Stimulated activated CD4-positive, alpha-beta T cell treated with anti-CD3 and anti-CD28 coated beads, Interleukin-1b, Interleukin-23, amount 100 ng/mL, for 24 hours (primary cell): ENCODE results near the gene CAMK2A.

Experiments used
- DNase-seq, 4 experiments: peaks; one replicate each; pipeline ENCODE4 v3.0.0-alpha.2; 2020; ENCODE audit warnings: low read depth in 4 of 4, low spot score in 1 of 4

Gene CAMK2A

DNA sequence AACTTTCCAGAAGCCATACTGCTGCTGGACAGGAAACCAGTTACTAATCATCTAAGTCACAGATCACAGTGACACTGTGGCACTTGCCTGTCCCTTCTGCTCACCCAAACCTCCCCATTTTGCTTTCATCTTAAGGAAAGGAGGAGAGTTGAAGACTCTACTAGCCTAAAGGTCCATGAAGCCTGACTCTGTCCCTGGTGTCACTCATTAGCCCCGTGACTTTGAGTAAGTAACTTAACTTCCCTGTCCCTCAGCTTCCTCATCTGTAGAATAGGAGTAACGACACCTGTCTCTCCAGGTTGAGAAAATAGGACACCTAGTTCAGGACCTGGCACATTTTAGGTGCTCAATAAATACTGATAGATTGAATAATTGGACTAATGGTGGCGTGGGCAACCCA, 100.2 kb downstream of the CAMK2A start:
- no peak for DNase-seq

DNA sequence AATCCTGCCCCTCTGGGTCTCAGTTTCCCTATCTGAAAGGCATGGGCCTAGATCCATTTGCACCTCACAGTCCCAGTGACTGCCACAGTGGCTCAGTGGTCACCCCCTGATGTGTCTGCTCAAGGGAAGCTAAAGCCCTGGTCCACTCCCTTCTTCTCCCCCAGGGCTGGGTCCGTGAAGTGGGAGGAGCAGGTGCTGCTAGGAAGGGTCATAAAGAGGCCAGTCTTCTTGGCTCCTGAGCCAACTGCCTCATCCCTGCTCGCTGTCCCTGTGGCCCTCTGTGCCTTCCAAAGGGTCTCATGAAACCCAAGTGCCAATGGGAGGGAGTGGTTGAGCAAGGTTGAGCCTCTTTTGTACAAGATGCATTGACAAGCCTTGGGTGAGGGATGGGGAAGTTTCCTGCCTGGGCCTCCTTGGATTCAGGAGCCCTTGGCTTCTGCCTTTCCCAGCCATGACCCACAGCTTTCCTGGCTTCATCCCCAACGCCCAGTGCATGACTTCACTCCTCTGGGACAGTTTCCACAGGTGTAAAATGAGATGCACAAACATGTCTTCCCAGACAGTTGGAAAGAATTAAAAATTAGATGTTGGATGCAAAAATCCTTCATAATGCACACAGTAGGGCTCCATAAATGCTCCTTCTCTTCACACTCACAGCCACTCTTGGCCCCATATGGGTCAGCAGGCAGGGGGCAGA, 101.3 kb downstream of the CAMK2A start:
- no peak for DNase-seq

DNA sequence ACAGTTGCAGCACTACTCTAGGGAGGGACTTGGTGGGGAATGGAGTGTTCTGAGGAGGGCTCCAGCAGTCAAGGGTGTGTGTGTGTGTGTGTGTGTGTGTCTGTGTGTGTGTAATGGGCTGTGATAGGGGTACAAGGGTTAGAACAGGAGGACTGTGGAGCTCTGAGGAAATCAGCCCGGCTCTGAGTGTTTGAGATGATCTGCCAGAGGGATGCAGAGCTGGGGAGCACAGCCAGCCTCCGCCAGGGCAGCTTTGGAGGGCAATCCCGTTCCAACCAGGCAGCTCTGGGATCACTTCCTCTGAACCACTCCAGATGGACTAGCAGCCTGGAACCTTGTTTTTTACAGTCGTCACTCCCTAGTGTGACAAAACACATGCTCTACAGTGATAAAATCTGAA, 102.7 kb downstream of the CAMK2A start:
- no peak for DNase-seq

DNA sequence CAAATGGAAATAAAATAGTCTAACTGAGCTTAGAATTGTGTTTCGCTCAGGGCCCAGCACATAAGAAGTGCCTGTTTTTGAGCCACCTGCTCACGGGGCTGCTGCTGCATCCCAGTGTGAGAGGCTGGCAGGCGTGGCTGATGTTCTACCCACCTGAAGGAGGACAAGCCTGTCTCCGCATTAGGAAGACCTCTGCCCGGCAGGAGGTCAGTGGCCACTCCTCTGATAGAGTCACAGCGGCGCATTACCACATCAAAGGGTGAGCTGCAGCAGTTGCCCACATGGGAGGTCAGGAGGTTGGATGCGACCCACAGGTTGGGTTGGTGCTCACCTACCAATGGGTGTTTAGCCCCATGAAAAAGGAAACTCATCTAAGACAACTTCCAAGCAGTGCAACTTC, 103.4 kb downstream of the CAMK2A start:
- no peak for DNase-seq

DNA sequence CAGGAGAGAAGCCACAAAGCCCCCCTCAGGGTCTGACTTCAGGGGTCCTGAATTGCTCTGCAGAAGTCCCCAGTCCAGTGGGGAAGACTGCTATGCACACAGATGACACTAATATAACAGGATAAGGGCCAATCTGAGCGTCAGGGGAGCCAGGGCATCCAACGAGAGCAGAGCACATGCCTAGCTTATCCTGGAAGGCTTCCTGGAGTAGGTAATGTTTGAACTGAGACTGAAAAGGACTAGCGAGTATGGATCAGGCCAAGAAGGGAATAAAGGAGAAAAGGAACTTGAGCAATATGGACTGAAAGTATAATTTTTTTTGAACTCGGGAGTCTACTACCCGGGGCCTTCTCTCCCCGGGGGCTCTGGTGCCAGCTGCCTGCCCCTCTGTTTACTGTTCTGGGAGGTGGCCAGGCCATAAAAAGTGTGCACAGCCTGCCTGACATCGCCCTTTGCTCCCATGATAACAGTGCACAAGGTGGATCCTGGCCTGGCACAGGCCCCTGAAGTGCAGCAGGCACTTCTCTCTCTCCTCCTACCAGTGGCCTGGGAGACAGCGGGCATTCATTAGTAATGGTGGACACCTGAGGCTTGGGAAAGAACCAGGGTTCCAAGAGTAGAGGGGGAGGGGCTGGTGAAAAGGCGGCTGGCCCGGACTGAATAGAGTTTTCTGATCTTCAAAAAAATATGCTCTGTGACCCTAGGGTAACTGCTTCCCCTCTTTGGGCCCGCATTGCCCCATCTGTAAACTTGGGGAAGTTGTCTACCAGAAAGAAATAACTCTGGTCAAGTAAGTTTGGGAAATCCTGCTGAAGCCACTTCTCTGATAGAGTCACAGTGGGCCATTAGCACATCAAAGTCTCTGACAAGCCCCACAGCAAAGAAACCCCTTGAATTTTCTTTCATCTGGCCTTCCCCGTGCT, 104.3 kb downstream of the CAMK2A start:
- DNase-seq, result no peak

DNA sequence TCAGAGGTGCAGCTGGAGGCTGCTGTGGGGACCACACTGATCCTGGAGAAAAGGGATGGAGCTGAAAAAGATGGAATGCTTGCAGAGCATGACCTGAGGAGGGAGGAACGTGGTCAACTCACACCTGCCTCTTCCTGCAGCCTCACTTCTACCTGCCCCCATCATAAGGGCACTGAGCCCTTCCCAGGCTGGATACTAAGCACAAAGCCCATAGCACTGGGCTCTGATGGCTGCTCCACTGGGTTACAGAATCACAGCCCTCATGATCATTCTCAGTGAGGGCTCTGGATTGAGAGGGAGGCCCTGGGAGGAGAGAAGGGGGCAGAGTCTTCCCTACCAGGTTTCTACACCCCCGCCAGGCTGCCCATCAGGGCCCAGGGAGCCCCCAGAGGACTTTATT, 105.6 kb downstream of the CAMK2A start:
- DNase-seq, result no peak

DNA sequence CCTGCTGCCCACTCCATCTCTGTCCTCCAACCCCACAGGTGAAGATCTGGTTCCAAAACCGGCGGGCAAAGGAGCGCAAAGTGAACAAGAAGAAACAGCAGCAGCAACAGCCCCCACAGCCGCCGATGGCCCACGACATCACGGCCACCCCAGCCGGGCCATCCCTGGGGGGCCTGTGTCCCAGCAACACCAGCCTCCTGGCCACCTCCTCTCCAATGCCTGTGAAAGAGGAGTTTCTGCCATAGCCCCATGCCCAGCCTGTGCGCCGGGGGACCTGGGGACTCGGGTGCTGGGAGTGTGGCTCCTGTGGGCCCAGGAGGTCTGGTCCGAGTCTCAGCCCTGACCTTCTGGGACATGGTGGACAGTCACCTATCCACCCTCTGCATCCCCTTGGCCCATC, 106.1 kb downstream of the CAMK2A start:
- DNase-seq, result no peak

DNA sequence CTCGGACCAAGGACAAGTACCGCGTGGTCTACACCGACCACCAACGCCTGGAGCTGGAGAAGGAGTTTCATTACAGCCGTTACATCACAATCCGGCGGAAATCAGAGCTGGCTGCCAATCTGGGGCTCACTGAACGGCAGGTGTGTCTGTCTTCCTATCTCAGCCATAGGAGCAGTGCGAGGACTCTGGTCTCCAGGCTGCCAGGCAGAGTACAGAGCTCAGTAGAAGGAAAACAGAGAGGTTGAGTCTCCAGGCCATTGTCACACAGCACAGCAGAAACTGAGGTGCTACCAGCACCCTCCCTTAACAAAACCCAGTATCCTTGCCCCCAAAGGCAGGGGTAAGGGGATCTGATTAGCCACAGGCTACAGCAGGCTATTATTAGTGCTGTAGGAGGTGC, 106.8 kb downstream of the CAMK2A start:
- DNase-seq, result no peak

DNA sequence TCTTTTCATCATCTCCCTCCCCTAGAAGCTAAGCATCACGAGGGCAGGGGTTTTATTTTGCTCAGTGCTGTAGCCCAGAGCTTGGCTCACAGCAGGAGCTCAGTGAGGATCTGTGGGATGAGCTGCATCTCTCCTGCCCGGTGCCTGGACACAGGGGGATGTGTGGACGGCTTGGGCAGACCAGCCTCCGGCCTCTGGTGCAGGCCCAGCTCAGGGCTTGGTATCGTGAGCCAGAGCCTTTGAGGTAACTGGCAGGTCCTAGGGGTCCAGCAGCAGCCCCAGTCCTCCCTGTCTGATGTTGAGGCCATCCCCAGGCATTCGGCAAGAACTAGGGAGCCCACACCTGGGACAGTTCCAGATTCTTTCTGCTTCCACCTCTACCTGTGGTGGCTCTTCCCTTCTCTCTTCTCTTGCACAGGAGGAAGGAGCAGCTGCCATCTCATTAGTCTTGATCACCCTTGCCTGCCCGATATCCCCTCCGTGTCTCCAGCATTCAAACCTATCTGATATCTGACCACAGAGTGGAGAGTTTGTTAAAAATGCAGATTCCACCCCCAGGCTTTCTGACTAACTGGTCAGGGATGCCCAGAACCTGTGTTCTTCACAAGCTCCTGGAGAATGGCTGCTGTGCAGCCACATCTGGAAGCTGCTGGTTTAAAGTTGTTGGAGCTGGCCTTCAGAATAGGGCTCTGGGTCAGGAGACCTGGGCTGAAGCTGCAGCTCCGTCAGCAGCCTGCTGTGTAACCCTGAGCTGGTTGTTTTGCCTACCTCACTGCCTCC, 107.6 kb downstream of the CAMK2A start:
- DNase-seq, result no peak

DNA sequence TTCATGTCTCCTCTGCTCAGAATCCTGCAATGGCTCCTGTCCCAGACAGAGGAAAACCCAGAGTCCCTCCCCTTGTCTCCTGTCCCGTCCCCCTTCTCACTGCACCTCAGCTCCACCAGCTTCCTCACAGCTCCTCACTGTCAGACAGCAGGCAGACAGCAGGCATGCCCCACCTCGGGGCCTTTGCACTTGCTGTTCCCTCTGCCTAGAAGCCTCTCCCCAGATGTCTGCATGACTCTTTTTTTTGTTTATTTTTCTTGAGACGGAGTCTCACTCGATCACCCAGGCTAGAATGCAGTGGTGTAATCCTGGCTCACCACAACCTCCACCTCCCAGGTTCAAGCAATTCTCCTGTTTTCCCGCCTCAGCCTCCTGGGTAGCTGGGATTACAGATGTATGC, 108.5 kb downstream of the CAMK2A start:
- no peak for DNase-seq

DNA sequence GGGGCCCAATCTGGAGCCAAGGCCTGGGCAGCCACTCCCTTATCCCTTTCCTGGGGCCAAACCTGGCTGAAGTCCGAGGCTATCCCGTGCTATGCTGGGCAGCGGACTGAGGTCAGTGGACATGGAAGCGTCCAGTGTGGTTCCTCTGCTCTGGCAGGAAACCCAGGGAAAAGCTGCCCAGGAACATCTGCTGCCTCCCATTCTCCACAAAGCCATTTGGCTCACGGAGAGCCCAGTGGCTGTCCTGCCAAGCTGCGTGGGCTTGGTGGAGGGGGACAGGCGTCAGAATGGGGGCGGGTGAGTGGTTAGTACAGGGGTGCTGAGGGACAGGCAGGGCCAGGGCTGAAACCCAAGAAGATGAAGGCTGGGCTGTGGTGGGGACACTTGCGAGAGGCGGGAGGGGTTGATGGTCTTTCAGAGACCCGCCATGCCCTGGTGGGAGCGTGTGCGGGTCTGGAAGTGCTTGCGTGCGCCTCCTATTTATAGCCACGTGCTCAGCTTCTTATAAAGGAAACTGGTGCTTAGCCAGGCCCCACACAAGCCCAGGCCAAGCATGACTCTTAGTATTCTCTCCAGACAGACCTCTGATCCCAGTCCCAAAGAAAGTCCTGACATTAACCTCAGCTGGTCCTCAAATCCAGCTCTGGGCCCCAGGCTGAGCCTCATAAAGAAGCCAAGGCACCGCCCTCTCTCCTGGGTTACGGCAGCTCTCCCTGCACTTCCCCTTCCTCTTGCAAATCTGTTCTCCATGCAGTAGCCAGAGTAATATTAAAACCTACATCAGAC, 109.1 kb downstream of the CAMK2A start:
- DNase-seq, result no peak

DNA sequence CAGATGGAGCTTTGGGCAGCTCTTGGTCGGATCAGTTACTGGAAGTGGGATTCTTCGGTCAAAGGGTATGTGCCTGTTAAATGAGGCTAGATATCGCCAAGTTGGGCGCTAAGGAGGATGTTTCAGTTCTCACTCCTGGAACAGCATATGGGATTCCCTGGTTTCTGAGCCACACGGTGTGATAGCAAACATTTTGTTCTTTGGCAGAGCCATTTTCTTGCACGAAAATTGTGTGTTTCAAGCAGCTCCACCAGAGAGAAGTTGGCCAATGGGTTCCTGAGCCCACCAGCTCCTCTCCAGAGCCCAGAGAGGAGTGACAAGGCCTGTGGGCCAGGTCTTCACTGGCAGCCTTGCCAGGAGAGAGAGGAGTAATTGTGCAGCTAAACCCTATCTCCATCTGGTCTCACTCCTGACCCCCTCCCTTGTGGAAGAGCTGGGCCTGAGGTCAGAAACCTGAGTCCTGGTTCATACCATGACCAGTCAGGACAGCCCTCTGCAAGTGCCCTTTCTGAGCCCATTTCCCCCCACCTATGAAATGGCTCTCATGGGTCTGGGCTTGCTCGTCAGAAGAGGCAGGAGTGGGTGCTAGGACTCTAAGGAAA, 110.5 kb downstream of the CAMK2A start:
- no peak for DNase-seq

DNA sequence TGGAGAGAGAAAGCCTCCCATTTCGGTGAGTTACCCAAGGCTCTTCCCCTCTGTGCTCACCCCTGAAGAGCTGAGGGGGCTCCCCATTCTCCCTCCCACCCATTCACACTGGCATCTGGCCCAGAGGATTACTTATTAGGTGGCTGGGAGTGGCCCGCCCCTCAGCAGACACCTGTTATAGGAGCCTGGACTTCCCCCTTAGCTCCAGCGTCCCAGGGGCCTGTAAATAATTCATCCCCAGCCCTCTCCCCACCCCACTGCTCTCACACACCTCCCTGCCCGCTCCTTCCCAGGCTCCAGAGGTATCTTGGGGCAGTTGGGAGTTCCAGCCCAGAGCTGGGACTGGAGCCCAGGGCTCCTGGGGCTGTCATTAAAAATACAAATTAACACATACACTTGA, 111.3 kb downstream of the CAMK2A start:
- DNase-seq, result no peak

DNA sequence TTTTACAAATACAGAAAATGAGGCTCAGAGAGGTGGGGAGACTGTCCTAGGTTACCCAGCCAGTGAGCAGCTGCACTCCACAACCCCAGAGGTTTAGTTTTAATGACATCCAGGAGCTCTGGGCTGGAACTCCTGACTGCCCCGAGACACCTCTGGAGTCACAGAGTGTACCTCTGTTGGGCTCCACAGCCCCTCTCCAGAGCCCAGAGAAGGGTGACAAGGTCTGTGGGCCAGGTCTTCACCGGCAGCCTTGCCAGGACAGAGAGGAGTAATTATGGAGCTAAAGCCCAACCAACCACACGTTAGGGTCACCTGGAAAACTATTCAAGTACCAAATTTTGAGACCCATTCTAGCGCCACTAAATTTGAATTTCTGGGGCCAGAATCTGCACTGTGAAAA, 111.9 kb downstream of the CAMK2A start:
- DNase-seq, result no peak

DNA sequence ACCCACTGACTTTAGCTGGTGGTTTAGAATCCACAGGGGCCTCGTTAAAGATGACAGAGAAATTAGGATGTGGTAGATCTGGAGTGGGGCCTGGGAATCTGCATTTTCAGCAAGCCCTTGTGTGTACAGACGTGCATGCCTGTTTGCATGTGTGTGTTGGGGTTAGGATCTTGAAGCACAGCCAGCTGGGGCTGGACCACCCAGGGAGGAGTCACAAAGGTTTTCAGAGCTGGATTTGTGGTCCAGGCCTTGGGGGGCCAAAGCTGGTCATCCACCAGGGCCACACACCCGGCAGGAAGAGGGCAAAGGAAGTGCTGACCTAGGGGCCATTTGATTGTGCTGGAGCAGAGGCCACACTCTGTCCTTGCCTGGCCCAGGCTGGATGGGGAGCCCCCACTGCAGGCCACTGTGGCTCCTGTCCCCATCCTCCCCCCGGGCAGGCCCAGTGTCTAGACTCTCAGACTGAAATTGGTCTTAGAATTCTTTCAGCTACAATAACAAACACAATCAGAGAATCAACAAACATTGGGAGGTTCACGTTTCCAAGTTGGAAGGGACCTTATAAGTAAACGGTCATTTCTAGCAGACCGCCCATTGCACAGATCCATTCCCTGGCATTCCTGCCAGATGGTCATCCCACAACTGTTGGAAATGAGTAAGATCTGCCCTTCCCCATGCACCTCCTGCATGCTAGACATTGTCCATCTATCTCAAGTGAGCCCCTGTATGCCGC, 112.7 kb downstream of the CAMK2A start:
- no peak for DNase-seq

DNA sequence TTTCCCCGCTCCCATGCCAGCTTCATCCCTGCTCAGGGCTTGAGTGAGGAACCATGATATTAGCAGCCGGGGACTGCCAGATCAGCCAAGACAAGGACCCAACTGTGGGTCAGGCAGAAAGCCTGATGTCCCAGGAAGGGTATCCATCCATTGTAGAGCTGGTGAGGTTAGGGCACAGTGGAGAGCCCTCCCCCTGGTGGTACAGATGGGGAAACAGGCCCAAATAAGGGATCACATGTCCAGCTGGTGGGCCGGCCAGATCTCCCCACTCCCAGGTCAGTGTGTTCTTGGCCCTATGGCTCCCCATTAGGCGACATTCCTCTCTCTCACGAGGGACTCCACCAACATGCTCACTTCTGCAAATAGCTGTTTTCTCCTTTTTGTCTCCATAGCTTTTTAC, 114.0 kb downstream of the CAMK2A start:
- DNase-seq, result no peak

DNA sequence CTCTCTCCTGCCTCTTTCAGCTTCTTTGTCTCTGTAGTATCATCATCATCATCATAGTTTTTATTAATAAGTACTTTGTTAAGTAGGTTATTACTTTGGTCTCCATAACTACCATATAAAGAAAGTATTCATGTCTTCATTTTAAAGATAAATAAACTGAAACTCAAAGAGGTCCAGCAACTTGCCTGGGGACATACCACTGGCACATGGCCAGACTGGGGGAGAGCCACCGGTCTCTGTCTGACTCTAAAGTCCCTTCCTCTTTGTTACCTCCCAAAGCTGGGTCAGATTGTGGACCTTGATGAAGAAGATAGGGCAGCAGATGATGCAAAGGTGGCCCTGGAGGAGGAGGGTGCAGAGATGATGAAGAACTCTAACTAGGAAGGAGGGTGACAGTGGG, 114.5 kb downstream of the CAMK2A start:
- no peak for DNase-seq

DNA sequence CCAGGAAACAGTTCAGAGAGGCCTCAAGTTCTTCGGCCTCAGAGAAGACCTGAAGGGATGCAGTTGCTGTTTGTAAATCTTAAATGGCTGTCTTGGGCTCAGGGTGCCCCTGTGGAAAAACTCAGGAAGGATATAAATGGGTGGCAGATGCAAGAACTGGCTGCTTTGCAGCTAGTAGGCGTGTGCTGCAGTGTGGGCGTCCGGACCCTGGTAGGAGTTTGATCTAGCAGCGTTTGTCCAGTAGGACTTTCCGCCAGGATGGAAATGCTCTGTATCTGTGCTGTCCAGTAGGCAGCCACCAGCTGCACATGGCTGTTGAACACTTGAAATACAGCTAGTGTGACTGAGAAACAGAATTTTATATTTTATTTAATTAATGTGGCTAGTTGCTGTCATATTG, 115.3 kb downstream of the CAMK2A start:
- no peak for DNase-seq

DNA sequence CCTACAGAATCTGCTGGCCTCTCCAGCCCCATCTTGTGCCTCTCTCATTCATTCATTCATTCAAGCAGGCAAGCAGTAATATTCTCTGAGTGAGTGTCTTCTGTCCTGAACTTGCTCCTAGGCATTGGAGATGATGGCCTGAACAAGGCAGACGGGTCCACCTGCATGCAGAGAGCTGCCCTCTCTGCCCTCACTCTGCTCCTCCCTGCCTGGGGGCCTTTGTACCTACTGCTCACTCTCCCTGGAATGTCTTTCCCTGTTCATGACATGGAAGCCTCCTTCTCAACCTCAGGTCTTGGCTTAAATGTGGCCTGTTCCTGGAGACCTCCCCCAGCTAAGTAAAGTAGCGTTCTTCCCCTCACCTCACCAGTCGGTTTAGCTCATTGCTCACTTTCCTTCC, 116.4 kb downstream of the CAMK2A start:
- no peak for DNase-seq

DNA sequence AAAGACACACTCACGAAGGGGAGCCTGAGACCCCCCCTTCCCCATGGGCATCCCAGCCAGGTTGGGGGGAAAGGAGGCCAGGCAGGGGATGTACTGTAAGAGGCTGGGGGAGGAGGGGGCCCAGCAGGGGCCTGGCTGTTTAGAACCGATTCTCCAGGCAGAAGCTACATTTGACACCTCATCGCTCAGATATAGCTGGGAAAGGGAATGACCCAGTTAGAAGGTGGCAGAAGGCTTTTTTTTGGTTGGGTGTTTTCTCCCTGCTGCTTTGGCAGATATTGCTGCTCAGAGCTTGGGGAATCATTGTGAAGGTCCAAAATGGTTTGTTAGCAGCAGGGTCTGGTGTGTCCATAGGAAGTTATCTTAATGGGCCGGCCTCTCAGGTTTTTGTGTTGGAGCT, 117.0 kb downstream of the CAMK2A start:
- DNase-seq, result no peak
